GM12878 (cell line): ENCODE data around the gene LRCH3. TPM values are rescaled to one million over a fixed set of nuclear protein-coding genes. Genes with fewer than 3 reads are reported as not detected.

Source experiments
- BCL11A ChIP-seq: IDR thresholded peaks from 2 replicates; pipeline ENCODE4 v1.6.1; 2011; ENCODE audit warnings: low read depth, low read length
- STAT1 ChIP-seq: fragments of 450-650 bp; conservative IDR thresholded peaks from 2 replicates; pipeline ENCODE4 v1.6.1; 2014; ENCODE audit warnings: antibody characterized with exemption, mild to moderate bottlenecking
- ZNF24 ChIP-seq: fragments of 450-650 bp; IDR thresholded peaks from 2 replicates; pipeline ENCODE4 v1.6.1; 2017; ENCODE audit warnings: antibody characterized with exemption, mild to moderate bottlenecking
- polyA plus RNA-seq, 11 experiments: library from polyadenylated mRNA; depleted of rRNA in 4 of 11; unstranded in 6 of 11; stranded (reverse) in 5 of 11; fragments of >200 nt; fragmentation: Nextera tagmentation in 4 of 11; fragmentation: Illumina TruSeq in 1 of 11; extraction: Ambion mirVana in 4 of 11; extraction: Trizol in 1 of 11; gene quantifications; 1 replicate in 1 of 11; 2 replicates in 10 of 11; pipeline versions ENCODE4 v1.2.1 to v1.2.3, GENCODE V29; 2011 to 2016; ENCODE audit warnings: inconsistent platforms in 2 of 11, missing spikeins in 2 of 11, low read depth in 1 of 11
- total RNA-seq, 4 experiments: library from RNA; depleted of rRNA in 3 of 4; stranded (reverse); fragments of >200 nt in 3 of 4; fragmentation: Illumina TruSeq in 1 of 4; extraction: Trizol in 1 of 4; gene quantifications; 2 replicates each; pipeline versions ENCODE4 v1.2.1 to v1.2.3, GENCODE V29; 2013 to 2021
- TF ChIP-seq, protein P1 (sequence below): fragments of 450-650 bp; formaldehyde crosslinking; IDR thresholded peaks from 2 replicates; pipeline ENCODE4 v1.4.0; 2020; ENCODE audit warnings: mild to moderate bottlenecking, moderate library complexity
- TF ChIP-seq, protein P2 (sequence below): IDR thresholded peaks from 2 replicates; pipeline ENCODE4 v1.6.1; 2012; ENCODE audit warnings: mild to moderate bottlenecking, low read depth, low read length

The LRCH3 gene
- total and polyA plus RNA-seq, 10 of the 15 experiments (the other 5 are each of a cell fraction or from before 2014, with no cell fraction given), result 3.9 to 136 (median 40.6) TPM

GRCh38 chr3:197833930-197834715 lies 43.1 kb downstream of the LRCH3 start (continued):
- TF ChIP-seq, protein P1, sequence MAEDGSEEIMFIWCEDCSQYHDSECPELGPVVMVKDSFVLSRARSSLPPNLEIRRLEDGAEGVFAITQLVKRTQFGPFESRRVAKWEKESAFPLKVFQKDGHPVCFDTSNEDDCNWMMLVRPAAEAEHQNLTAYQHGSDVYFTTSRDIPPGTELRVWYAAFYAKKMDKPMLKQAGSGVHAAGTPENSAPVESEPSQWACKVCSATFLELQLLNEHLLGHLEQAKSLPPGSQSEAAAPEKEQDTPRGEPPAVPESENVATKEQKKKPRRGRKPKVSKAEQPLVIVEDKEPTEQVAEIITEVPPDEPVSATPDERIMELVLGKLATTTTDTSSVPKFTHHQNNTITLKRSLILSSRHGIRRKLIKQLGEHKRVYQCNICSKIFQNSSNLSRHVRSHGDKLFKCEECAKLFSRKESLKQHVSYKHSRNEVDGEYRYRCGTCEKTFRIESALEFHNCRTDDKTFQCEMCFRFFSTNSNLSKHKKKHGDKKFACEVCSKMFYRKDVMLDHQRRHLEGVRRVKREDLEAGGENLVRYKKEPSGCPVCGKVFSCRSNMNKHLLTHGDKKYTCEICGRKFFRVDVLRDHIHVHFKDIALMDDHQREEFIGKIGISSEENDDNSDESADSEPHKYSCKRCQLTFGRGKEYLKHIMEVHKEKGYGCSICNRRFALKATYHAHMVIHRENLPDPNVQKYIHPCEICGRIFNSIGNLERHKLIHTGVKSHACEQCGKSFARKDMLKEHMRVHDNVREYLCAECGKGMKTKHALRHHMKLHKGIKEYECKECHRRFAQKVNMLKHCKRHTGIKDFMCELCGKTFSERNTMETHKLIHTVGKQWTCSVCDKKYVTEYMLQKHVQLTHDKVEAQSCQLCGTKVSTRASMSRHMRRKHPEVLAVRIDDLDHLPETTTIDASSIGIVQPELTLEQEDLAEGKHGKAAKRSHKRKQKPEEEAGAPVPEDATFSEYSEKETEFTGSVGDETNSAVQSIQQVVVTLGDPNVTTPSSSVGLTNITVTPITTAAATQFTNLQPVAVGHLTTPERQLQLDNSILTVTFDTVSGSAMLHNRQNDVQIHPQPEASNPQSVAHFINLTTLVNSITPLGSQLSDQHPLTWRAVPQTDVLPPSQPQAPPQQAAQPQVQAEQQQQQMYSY, result no peak
- TF ChIP-seq BCL11A, result peak; percentile 92
- no peak for TF ChIP-seq ZNF24
- TF ChIP-seq, protein P2, sequence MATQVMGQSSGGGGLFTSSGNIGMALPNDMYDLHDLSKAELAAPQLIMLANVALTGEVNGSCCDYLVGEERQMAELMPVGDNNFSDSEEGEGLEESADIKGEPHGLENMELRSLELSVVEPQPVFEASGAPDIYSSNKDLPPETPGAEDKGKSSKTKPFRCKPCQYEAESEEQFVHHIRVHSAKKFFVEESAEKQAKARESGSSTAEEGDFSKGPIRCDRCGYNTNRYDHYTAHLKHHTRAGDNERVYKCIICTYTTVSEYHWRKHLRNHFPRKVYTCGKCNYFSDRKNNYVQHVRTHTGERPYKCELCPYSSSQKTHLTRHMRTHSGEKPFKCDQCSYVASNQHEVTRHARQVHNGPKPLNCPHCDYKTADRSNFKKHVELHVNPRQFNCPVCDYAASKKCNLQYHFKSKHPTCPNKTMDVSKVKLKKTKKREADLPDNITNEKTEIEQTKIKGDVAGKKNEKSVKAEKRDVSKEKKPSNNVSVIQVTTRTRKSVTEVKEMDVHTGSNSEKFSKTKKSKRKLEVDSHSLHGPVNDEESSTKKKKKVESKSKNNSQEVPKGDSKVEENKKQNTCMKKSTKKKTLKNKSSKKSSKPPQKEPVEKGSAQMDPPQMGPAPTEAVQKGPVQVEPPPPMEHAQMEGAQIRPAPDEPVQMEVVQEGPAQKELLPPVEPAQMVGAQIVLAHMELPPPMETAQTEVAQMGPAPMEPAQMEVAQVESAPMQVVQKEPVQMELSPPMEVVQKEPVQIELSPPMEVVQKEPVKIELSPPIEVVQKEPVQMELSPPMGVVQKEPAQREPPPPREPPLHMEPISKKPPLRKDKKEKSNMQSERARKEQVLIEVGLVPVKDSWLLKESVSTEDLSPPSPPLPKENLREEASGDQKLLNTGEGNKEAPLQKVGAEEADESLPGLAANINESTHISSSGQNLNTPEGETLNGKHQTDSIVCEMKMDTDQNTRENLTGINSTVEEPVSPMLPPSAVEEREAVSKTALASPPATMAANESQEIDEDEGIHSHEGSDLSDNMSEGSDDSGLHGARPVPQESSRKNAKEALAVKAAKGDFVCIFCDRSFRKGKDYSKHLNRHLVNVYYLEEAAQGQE, result peak; percentile 58
- TF ChIP-seq STAT1, result no peak
